HG03159 (cell line): ENCODE data around the gene FAM184A.
A peak's percentile ranks its signal among the peaks of the same experiment; 100 is the strongest.

ENCODE experiments used
- ATAC-seq: cut with Tn5 transposase; IDR thresholded peaks from one replicate; pipeline ENCODE4 v1.9.1; 2021; ENCODE audit warnings: mild to moderate bottlenecking, moderate library complexity; ENCODE audit not compliant: unreplicated experiment

FAM184A gene

GRCh38 chr6:119060255-119060907 lies 18.1 kb downstream of the FAM184A start:
- no peak for ATAC-seq

- no peak for ATAC-seq
These were observed 23.4 kb downstream of the FAM184A start for GRCh38 chr6:119055069-119055468.

GRCh38 chr6:119052987-119053386 lies 25.5 kb downstream of the FAM184A start:
- no peak for ATAC-seq

GRCh38 chr6:119052292-119052889 lies 26.1 kb downstream of the FAM184A start:
- ATAC-seq = peak; percentile 83

GRCh38 chr6:119044255-119044654 lies 34.2 kb downstream of the FAM184A start:
- no peak for ATAC-seq

- peak; percentile 73 for ATAC-seq
These were observed 34.7 kb downstream of the FAM184A start for GRCh38 chr6:119043783-119044182.

- ATAC-seq = no peak
These were observed 35.2 kb downstream of the FAM184A start for GRCh38 chr6:119043265-119043664.

- ATAC-seq = no peak
These were observed 37.8 kb downstream of the FAM184A start for GRCh38 chr6:119040636-119041035.

- ATAC-seq = no peak
These were observed 38.2 kb downstream of the FAM184A start for GRCh38 chr6:119040229-119040628.

- no peak for ATAC-seq
These were observed 40.4 kb downstream of the FAM184A start for GRCh38 chr6:119037941-119038623.

GRCh38 chr6:119037264-119037663 lies 41.2 kb downstream of the FAM184A start:
- no peak for ATAC-seq

GRCh38 chr6:119036081-119036480 lies 42.4 kb downstream of the FAM184A start:
- no peak for ATAC-seq

- no peak for ATAC-seq
These were observed 43.0 kb downstream of the FAM184A start for GRCh38 chr6:119035459-119035858.

- ATAC-seq = no peak
These were observed 43.5 kb downstream of the FAM184A start for GRCh38 chr6:119034827-119035458.

- no peak for ATAC-seq
These were observed 46.0 kb downstream of the FAM184A start for GRCh38 chr6:119032428-119032827.

GRCh38 chr6:119030759-119031158 lies 47.7 kb downstream of the FAM184A start:
- no peak for ATAC-seq

- ATAC-seq = no peak
These were observed 50.4 kb downstream of the FAM184A start for GRCh38 chr6:119028091-119028490.

GRCh38 chr6:119027465-119027864 lies 51.0 kb downstream of the FAM184A start:
- no peak for ATAC-seq

- ATAC-seq = no peak
These were observed 51.6 kb downstream of the FAM184A start for GRCh38 chr6:119026822-119027221.

- ATAC-seq = no peak
These were observed 52.7 kb downstream of the FAM184A start for GRCh38 chr6:119025793-119026192.

GRCh38 chr6:119024111-119024510 lies 54.4 kb downstream of the FAM184A start:
- ATAC-seq = no peak

GRCh38 chr6:119022796-119023195 lies 55.7 kb downstream of the FAM184A start:
- no peak for ATAC-seq
